ENCODE data around the gene ATP9A.
"Not testable (repeated sequence)": the region's sequence is repeated elsewhere in the genome, so short reads cannot be mapped to it uniquely, and the experiment has no call there.

Gene ATP9A

DNA sequence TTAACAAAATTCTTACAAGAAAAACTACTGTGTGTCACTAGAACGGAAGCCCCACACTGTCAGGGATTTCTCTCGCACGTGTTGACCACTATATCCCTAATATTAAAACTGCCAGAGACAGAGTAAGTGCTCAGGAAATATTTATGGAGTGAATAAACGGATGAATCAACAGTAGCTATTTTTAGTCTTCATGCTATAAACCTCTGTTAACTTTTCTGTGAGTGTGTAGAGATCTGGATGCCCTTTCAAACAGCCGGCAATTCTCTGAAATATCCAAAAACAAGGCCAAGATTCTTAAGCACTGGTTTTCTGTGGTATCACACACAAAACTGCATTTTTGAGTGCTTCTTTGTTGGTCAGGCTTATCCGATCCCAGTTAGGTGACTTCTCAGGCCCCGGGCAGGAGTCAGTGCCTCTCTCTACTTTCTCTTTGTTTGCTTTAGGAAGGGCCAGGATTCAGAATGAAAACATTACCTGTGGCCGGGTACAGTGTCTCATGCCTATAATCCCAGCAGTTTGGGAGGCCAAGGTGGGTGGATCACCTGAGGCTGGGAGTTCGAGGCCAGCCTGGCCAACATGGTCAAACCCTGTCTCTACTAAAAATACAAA, 15.7 kb downstream of the ATP9A start:
- DNase-seq = no peak

GRCh38 chr20:51750770-51751388, 17.3 kb downstream of the ATP9A start:
- no peak for DNase-seq

GRCh38 chr20:51750037-51750769, 18.0 kb downstream of the ATP9A start:
- DNase-seq = no peak

DNA sequence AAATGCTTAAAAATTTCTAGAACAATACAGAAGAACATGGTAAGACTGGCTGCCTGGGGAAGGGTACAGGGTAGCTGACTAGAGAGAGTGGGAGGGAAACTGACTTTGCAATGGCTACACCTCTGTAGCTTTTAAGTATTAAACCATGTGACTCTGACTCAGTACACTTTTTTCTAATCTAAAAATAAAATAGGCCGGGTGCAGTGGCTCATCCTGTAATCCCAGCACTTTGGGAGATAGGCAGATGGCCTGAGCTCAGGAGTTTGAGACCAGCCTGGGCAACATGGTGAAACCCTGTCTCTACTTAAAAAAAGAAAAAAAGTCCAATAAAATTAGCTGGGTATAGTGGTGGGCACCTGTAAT, 18.5 kb downstream of the ATP9A start:
- no peak for DNase-seq

- no peak for DNase-seq
Measured at GRCh38 chr20:51747182-51747911, 20.8 kb downstream of the ATP9A start.

GRCh38 chr20:51745804-51746203, 22.4 kb downstream of the ATP9A start:
- DNase-seq = no peak

DNA sequence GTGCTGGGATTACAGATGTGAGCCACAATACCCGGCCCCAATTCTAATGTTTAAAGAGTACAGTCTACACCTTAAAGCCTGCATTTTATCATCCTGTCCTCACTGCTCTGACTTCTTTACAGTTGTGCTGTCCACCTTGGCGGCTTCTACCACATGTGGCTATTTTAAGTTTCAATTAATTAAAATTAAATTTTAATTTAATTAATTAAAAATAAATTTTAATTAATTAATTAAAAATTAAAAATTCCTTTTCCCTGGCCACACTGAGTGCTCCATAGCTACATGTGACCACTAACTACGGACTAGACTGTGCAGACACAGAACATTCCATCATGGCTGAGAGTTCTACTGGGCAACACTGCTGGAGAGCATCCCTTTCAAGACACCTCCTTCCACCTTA, 27.4 kb downstream of the ATP9A start:
- peak; percentile 19 for DNase-seq

- not testable (repeated sequence) for DNase-seq
Measured at GRCh38 chr20:51740308-51740707, 27.9 kb downstream of the ATP9A start.

DNA sequence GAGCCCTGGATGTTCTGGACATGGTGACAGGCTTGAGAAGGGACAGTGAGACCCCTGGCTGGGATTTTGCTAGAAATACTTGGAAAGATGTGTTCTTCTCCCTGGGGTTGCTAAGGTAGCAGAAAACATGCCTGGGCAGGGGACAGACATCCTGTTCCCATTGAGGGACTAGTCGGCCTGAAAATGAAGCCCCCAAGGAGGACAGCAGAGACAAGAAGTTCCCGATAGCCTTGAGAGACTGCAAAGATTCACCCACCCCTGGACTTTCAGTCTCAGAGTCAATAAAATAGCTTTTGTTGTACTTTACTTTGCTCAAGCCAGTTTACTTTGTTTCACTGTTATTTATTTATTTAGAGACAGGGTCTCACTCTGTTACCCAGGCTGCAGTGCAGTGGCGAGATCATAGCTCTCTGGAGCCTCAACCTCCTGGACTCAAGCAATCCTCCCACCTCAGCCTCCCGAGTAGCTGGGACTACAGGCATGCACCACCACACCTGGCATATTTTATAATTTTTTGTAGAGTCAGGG, 28.4 kb downstream of the ATP9A start:
- DNase-seq = no peak

DNA sequence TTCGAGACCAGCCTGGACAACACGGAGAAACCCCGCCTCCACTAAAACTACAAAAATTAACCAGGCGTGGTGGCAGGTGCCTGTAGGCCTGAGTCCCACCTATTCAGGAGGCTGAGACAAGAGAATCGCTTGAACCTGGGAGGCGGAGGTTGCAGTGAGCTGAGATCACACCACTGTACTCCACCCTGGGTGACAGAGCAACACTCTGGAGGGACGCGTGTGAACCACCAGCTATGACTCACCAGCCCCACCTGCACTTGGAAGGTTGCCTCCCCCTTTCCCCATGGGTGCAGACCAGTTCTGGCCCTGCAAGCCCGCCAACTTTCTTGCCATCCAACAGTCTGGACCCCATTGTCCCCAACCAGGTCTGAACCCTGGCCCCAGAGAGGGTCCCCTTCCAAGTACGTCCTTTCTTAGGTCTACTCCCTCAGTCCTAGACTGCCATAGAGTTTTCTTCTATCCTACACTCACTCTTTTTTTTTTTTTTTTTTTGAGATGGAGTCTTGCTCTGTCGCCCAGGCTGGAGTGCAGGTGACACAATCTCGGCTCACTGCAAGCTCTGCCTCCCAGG, 29.2 kb downstream of the ATP9A start:
- no peak for DNase-seq

GRCh38 chr20:51738261-51738660, 29.9 kb downstream of the ATP9A start:
- not testable (repeated sequence) for DNase-seq

- DNase-seq = no peak
Measured at GRCh38 chr20:51736947-51737346, 31.2 kb downstream of the ATP9A start.

DNA sequence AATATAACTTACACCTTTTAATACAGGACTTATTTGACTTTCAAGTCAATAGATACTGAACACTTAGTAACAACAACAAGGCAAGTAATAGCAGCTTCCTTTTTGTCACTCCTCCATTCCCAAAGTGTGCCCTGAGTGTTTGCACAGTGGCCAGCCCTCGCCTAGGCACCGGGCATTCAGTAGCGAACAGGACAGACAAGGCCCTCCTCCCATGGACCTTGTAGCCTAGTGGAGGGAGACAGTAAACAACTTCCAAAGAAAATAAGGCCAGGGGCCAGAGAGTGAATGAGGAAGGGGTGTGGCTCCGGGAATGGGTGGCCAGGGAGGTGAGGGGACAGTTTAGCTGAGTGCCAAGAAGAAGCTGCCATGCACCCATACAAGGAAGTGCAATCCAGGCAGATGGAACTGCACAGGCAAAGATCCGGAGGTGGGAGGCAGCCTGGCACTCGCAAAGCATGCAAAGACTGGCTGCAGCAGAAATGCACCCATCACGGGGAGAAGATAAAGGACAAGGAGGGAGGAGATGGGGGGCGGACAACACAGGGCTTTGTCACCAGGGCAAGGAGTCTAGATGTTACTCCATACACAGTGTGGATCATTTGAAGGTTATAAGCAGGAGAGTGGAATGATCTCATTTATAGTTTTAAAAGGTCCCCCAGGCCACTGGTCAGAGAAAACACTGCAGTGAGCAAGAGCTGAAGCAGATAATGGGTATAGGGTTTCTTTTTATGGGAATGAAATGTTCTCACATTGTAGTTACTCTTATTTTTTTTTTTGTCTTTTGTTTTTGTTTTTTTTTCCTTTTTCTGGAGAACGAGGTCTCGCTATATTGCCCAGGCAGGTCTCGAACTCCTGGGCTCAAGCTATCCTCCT, 32.2 kb downstream of the ATP9A start:
- DNase-seq = no peak

DNA sequence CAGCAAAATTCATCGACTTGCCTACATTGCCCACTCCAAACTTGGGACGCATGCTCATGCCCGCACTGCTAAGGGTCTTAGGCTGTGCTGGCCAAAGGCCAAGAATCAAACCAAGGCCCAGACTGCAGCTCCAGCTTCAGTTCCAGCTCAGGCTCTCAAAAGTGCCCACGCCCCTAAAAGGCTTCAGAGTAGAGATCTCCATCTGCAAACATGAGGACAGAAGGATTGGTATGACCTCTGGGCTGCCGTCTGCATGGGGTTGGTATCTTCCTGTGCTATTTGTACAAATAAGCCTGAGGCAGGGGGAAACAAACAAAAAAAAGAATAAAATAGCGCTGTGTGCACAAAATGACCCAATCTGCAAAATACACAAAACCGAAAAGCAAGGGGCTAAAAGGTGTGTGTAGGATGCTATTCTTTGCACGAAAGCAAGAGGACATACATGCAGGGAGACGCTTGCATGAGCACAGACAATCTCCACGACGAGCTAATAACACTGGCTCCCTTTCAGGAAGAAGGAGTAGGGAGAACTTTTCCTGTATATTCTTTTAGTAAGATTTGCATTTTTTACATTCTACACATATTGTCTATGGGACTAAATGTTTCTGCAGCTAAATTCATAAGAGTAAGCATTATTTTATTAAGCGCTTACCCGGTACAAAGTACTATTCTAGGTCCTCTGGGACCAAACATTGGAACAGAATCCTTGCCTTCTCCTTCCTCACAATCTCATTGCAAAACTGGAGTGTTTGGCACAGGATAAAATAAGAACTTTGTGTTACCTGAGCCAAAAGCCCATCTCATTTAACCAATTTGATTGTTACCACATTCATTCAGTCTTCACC, 33.1 kb downstream of the ATP9A start:
- no peak for DNase-seq

GRCh38 chr20:51733070-51733469, 35.1 kb downstream of the ATP9A start:
- DNase-seq = no peak

DNA sequence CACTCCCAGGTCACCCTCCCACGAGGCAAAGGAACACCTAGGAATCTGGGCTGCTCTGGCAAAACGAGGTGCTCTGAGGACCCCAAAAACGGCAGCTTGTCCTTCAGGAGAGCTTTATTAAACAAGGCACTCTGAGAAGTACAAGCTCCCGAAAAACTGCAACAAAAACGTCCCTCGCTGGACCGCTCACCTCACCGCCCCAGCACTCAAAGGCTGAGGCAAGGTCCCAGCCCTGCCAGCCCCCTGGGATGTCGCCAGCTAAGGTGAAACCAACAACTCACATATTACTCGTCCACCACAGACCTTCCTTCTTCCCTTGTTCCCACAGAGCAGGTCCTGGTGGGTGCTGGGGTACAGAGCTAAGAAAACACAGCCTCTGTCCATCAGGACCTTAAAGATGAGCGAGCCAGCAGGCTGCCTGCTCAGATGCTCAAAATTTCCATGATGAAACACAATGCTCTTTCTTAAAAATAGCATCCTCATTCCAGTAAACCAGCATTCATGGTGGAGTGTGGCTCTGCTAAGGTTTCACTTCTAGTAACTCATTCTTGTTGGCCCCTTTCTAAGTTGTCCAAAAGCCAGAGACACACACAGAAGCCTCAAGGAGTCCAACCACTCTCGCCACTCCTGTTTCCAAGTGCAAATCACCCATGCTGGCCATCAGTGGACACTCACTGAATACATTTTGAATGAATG, 35.9 kb downstream of the ATP9A start:
- DNase-seq = no peak

GRCh38 chr20:51731731-51732095, 36.5 kb downstream of the ATP9A start:
- DNase-seq = peak; percentile 35

GRCh38 chr20:51729771-51730170, 38.4 kb downstream of the ATP9A start:
- DNase-seq = no peak

GRCh38 chr20:51728737-51729136, 39.5 kb downstream of the ATP9A start:
- no peak for DNase-seq

DNA sequence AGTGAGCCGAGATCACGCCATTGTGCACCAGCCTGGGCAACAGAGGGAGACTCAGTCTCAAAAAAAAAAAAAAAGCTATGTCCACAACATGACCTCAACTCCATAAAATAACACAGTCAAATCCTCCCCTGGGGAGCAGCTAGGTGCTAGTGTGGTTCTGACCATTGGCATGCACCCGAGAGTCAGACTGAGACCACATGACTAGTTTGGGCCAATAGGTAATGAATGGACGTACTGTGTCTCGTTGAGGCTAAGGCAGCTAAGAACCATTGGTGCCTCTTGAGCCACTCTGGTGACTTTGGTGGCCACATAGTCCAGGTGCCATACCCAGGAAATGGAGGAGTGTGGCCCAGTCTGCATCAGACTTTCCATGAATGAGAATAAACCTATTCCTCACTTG, 40.3 kb downstream of the ATP9A start:
- DNase-seq = no peak
